Measurements from ENCODE around the gene DYSF.

- no peak for TF ChIP-seq POLR2AphosphoS5 (IDR thresholded peaks at IDR 0.05; ENCODE audit: low read depth, low read length)
- peak; percentile 81 for TF ChIP-seq CTCF (IDR thresholded peaks at IDR 0.05)
- no peak for TF ChIP-seq REST (IDR thresholded peaks at IDR 0.05; ENCODE audit: insufficient read depth in 1 of 2, low read depth in 2 of 2, low read length in 1 of 2)
- TF ChIP-seq TCF7L2 (IDR thresholded peaks at IDR 0.05; ENCODE audit: low read depth, low read length): no peak
Measured at GRCh38 chr2:71530641-71531332, 77.4 kb downstream of the DYSF start.
